ENCODE measurements around the gene NACC2.

DNA sequence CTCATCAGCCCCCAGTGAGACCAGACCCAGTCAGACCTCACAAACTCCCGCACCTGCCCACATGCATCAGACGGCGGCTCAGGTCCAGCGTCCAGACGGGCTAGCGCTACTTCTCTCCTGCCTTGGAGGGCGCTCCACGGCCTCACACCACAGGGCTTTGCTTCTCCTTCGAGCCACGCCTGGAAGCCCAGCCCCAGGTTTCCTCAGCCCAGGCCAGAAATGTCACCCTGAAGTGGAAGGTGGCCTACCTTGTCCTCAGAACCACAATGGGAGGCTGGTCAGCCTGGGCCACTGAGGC lies 2.8 kb downstream of the NACC2 start:
- TF ChIP-seq, protein P1, sequence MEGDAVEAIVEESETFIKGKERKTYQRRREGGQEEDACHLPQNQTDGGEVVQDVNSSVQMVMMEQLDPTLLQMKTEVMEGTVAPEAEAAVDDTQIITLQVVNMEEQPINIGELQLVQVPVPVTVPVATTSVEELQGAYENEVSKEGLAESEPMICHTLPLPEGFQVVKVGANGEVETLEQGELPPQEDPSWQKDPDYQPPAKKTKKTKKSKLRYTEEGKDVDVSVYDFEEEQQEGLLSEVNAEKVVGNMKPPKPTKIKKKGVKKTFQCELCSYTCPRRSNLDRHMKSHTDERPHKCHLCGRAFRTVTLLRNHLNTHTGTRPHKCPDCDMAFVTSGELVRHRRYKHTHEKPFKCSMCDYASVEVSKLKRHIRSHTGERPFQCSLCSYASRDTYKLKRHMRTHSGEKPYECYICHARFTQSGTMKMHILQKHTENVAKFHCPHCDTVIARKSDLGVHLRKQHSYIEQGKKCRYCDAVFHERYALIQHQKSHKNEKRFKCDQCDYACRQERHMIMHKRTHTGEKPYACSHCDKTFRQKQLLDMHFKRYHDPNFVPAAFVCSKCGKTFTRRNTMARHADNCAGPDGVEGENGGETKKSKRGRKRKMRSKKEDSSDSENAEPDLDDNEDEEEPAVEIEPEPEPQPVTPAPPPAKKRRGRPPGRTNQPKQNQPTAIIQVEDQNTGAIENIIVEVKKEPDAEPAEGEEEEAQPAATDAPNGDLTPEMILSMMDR (IDR thresholded peaks at IDR 0.05; ENCODE audit: low read depth, low read length, poor library complexity, severe bottlenecking): no peak
- no peak for TF ChIP-seq EZH2phosphoT487 (IDR thresholded peaks at IDR 0.05; ENCODE audit: borderline replicate concordance, low read length)

Measured in DOHH2 (cell line).